ENCODE results near the gene KRT9.
"Not testable (repeated sequence)": the region's sequence is repeated elsewhere in the genome, so short reads cannot be mapped to it uniquely, and the experiment has no call there.

Gene KRT9

DNA sequence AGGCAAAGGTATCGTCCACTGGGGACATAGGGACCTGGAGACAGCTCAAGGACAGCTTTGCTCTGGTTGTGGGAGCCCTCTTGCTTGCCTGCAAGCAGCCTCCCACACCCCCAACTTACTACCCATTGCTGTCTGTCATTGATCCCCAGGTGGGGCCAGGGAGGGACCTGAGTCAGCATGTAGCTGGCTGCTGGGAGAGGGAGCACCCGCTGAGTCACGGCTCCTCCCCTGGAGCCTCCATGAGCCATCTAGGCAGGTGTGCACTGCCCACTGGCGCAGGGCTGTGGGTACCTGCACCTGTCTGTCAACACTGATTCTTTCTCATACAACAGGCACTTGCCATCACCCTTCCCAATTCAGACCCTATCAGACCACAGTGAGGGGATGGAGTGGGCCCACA lies 4.9 kb upstream of the KRT9 start:
- not testable (repeated sequence) for DNase-seq

DNA sequence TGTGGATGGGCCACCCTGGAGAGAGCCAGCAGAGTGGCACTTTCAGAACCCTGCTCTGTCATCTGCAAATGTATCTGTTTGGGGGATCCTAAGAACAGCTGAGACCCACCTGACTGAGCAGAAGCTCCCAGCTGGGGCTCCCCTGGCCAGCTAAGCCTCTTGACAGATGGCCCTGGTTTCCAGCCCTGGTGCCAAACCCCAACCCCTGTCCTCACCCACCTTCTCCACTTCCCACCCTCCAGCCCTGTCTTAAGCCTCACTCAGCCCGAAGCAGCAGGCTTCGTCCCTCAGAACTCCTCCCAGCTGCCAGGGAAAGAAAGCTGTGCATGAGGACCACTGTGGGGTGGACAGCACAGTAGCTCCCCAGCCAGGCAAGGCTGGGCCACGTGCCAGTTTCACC lies 3.5 kb upstream of the KRT9 start:
- DNase-seq, result no peak

DNA sequence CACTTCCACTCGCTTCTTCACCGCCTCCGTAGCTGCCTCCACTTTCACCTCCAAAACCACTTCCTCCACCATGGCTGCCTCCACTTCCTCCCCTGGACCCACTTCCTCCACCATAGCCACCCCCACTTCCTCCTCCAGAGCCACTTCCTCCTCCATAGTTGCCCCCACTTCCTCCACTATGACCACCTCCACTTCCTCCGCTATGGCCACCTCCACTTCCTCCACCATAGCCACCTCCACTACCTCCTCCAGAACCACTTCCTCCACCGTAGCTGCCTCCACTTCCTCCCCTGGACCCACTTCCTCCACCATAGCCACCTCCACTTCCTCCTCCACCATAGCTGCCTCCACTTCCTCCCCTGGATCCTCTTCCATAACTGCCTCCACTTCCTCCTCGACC lies 4.5 kb downstream of the KRT9 start:
- DNase-seq, result no peak

DNA sequence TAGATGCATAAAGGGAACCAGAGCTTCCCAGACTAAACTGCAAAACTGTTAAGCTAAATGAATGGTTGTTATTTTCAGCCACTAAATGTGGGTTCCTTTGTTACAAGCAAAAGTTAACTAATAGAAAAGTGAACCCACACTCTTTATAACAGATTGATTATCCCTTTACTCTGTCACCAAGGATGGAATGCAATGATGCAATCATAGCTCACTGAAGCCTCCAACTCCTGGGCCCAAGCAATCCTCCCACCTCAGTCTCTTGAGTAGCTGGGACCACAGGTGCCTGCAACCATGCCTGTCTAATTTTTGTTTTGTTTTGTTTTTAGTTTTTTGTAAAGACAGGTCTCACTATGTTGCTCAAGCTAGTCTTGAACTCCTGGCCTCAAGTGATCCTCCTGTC lies 6.5 kb downstream of the KRT9 start:
- DNase-seq, result no peak

DNA sequence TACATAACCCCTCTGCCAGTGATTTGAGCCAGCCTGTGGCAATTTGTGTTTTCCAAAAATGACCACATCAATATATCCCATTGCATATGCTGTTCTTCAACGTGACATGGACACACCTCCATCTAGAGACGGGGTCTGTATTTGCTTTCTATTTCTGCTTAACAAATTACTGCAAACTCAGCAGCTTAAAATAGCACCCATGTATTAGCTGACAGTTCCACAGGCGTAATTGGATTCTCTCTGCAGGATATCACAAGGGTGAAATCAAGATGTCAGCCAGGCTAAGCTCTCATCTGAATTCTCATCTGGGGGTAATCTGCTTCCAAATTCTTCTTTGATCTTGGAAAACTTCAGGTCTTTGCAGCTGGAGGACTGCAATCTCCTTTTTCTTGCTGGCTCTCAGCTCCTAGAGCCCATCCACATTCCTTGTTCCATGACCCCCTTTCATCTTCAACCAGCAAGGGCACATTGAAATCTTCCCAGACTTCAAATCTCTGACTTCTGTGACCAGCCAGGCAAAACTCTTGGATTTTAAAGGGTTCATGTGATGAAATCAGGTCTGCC lies 8.2 kb downstream of the KRT9 start:
- no peak for DNase-seq

DNA sequence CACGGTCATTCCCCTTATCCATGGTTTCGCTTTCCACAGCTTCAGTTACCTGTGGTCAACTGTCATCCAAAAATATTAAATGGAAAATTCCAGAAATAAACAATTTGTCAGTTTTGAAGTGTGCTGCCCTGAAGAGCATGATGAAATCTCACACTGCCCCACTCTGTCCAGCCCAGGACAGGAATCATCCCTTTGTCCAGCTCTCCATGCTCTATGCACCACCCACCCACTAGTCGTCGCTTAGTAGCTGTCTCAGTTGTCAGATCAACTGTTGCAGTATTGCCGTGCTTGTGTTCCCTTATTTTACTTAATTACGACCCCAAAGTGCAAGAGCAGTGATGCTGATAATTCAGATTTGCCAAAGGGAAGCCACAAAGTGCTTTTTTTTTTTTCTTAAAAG lies 10.3 kb downstream of the KRT9 start:
- no peak for DNase-seq

DNA sequence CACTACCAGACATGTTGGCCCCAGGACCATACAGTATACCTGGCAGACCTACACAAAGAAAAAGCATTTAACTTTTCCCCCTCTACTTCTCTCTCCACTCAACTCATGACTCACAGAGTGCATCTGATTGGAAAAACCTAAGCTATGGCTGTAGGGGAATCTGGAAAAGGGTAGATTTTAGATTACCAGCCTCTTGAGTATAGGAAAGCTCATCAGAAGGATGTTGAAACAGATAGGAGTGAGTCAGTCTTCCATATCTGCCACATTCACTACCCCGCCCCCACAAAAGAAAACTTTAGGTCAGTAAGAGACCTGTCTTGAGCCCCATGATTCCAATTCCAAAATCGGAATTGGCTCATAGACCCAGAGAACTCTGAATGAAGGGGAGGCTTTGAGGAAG lies 12.3 kb downstream of the KRT9 start:
- peak; percentile 51 for DNase-seq

DNA sequence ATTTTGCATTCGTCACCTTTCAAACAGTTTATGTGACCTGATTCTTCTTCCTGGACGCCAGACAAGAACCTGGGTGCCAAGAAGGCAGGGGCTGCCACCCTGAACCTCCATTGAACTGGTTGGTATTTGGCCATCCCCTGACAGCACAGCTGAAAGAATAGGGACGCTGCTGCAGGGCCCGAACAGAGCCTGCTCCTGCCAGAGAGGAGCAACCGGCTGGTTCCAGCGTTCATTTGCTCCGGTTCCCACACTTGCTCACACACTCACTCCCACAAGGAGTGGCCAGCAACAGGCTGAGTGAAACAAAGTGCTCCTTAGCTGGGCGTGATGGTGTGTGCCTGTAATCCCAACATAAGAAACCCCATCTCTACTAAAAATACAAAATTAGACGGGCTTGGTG lies 14.9 kb downstream of the KRT9 start:
- DNase-seq, result no peak

DNA sequence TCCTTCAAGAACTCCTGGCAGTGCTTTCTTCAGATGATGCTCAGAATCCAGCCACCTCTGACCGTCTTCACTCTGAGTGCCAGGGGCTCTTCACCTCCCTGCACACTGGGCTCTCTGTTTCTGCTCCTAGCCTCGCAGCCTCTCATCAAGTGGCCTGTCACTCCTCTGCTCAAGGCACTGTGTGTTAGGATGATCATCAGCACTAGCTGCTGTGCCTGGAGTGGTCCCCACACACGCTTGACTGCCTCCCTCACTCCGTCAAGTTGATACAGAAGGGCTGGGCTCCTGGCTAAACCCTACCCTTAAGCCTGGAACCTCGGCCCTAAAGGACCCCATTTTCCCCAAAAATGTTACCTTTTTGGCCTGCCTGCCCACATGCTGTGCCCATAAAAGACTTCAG lies 15.6 kb downstream of the KRT9 start:
- DNase-seq, result no peak

DNA sequence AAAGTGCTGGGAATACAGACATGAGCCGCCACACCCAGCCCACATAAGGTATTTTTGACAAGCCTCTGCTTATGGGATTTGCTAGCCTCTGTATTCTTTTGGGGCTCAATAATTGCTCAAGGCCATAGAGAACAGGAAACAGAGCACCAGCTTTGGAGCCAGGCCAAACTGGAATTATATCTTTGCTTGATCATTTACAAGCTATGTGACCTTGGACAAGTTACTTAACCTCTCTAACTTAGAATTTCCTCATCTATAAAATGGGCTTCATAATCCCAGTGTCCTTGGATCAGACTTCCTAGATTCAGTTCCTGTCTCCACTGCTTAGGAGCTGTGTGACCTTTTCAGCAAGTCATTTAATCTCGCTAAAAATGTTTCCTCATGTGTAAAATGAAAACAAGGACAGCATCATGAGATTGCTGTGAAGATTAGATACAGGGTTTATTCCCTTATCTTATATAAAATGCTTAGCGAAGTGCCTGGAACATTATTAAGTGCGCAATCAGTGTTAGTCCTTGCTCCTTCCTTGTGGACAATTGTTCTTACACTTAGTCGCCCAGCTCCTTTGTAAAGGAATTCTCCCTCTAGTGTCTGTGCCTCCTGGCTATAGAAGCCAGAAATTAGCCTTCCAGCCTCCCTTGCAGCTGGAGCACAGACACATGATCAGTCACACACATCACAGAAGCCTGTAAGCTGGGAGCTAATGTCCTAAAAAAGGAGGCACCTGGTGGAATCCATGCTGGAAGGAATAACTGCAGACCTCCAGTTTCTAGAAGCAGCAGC lies 16.6 kb downstream of the KRT9 start:
- peak; percentile 51 for DNase-seq

DNA sequence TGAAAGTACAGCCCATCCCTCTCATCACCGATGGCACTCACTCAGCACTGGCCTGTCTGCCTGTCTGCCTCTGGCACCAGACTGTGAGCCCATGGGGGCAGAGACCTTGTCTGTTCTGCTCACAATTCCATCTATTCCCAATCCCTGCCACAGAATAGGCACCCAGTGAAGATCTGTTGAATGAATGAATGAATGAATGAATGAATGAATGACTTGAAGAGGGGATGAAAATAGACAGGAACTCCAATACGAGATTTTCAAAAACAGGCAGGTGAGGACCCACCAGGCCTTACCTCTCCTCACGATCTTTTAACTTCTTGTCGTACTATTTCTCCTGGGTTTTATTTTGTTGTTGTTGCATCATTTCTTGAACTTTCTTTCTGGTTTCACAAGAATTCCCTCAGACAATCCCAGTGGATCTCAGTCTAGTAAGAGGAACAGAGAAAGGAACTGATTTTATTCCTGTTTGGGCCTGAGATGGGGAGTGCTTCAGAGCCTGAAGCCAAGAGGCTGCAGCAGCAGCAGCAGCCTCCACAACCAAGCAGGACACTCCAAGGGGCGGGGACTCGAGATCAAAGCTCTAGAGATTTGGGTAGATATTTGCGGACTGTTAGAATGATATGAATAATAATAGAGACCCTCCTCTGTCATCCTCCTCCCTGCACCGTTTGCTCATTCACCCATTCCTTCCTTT lies 17.7 kb downstream of the KRT9 start:
- no peak for DNase-seq

DNA sequence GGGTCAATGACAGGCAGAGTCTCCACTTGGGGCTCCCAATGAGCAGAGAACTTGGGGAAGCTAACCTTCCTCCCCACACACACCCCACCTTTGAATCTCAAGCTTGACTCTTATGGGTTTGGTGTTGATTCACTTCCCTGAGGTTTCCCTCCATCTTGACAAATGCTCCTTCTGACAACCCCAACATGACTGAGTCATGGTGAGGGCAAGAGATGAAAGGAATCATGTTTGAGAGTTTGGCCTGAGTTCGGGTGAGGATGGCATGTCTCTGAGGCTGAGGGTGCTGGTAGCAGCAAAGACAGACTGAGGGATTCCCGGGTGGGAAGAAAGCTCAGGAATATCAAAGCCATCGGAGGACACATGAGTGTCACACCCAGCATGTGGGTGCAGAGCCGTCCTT lies 18.7 kb downstream of the KRT9 start:
- DNase-seq, result no peak

DNA sequence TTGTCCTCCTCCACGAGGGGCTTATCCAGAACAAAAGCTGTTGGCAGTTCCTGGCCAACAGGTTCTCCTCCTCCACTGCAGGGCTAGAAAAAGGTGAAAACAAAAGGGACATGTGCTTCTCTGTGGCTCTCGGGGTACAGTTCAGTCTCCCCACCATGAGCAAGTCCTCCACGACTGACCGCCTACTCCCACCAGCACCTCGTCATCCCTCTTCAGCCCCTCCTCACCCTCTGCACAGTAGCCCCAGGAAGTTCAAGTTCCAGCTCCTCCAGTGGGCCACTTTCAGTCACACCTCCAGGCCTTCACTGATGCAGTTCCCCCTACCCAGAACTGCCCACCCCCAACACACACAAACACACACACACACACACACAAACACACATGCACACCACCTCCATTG lies 19.4 kb downstream of the KRT9 start:
- DNase-seq, result no peak

DNA sequence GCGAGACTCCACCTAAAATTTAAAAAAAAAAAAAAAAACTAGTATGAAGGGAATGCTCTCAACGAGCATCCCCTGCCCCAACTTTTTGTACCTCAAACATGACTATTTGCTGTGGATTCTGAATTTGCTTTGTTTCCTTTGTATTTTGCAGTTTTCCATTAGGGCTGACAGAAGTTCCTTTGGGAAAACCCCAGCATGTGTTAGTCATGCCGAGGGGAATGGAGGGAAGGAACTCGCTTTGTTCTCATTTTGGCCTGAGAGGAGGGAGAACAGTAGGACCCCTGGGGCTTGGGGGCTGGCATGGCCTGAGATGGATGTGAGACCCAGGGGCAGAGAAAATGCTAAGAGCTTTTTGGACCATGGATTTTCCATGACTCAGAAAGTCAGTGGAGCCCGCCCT lies 20.5 kb downstream of the KRT9 start:
- peak; percentile 34 for DNase-seq

DNA sequence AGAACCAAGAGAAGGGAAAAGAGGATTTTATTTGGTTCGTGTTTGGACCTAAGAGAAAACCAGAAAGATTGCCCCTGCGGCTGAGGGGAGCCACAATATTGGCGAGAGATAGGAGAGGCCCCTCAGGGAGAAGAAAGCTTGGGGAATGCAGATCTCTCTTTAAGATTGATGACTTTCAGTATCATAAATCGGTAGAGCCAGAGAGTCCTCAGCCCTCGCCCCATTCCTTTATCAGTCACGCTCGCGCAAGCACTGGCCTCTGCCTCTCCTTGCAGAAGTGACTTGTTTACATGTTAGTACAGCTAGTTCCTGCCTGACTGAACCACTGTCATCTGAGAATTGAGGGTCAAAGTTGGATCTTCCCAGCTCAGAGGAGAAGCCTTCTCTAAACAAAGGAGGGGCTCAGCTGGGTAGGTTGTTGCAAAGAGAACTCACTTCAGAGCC lies 22.2 kb downstream of the KRT9 start:
- no peak for DNase-seq

DNA sequence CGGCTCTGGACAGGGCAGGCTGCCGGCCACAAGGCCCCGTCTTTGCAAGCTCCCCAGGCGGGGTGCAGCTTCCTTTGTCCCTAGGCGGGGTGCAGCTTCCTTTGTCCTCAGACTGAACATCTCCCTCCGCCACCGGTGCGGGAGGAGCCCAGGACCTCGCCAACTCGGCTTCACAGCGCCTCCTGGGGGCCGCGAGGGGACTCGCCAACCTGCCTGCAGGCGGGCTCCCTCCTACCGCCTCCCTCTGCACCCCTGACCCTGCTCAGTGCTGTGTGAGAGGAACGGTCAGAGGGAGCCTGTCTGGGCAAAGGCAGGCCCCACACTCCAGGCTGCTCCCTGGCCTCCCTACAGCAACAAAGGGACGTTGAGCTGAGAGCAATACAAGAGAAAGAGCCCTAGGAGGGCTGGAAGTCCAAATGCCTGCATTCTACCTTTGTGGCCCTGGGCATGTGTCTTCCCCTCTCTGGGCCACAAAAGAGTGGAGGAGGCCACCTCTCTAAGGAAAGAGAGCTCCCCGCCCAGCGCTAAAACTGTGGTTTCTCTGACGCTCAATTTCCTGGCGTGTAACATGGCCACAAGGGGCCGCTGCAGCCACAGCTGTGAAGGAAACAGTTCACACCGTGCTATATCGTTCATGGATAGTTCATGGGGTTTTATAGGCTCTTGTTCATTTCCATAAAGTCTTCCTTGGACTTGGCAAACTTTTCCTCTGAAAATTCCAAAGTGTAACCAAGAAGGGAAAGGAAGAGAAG lies 22.8 kb downstream of the KRT9 start:
- peak; percentile 91 for DNase-seq

DNA sequence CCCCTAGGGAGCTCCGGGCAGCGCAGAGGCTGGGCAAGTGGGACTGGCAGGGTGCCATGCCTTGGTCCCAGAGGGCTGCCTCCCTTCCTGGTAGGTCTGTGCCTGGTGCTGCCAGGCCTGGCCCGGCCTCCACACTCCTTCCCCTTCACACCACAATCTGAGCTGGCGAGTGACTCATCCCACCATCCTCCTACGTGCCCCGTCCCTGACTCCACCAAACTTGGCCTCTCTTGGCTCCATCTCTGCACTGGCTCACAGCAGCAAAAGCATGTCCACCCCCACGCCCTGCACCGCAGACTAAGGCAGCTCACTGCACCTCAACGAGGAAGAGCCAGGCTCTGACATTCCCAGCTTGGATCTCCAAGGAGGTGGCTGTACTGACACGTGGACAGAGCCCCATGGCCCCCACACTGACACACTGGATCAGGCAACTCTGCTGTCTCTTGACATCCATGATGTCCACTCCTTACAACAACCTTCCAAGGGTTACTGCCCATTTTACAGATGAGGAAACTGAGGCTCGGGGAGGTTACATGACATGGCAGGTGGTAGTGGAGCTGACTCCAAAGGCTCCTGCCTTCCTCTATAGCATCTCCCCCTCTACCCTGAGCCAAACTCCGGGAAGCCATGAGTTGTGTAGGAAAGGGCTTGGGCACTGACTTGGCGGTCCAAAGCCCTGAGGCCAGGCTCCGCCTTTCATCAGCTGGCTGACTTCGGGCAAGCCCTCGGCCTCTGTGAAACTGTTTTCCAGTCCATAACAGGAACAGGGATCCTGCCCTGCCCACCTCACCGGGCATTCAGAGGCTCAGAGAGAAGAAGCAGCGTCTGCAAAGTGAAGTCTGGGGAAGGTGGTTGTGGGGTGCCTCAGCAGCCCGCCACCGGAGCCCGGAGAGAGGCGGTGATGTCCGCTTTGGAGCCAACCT lies 23.7 kb downstream of the KRT9 start:
- peak; percentile 99 for DNase-seq

DNA sequence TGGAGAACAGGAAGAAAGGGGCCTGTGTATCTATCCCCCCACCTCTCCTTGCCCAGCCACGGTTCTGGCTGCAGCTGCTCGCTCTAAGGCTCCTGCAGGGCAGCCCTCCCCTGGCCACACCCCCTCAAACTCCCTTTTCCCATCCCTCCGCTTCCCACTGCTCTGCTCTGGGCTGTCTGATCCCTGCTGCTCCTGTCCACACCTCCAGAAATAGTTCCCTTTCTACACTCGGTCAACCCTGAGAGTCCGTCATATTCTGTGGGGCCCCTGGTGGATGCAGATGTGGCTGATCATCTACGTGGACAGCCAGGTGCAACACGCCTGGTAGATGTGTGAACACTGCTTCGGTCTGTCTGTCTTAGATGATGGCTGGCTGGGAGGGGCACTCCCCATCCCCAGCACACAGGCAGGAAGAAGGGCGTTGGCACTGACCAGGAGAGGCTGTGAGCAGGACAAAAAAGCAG lies 24.4 kb downstream of the KRT9 start:
- DNase-seq, result no peak

DNA sequence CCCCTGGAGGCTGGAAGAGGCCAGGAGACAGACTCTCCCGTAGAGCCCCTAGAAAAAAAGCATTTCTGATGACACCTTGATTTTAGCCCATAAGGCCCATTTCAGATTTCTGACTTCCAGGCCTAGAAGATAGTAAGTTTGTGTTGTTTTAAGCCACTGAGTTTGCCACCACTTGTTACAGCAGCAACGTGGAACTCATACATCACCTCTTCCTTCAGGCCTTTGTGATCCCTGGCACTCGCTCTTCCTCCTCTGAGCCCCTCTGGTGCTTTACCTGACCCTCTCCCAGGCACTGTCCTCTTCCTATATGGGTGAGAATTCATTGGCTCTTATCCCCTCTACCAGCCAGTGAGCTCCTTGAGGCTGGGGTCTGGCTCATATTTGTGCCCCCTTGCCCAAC lies 25.0 kb downstream of the KRT9 start:
- no peak for DNase-seq

DNA sequence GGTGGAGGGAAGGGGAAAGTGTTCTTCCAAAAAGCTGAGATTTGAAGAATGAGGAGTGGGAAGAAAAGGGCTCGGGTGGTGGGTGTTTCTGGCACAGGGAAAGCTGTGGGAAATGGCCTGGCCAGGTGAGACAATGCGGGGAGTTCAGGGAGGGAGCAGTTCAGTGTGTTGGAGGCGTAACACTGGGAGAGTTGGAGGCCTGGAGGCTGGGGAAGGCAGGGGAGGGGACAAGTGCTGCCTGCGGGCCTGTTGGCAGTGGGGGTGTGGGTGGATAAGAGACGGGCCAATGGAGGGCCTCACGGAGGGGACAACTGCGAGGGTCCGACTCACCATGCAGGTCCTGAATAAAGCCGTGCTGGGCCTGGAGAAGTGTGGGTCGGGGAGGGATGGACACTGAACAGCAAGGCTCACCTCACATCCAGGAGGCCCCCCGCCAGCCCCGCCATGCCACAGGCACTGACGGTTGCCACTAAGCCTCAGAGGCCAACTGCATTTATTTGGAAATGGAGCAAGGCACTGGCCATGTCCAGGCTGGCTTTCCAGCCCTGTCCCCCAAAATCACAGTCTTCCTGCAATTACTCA lies 25.9 kb downstream of the KRT9 start:
- no peak for DNase-seq

DNA sequence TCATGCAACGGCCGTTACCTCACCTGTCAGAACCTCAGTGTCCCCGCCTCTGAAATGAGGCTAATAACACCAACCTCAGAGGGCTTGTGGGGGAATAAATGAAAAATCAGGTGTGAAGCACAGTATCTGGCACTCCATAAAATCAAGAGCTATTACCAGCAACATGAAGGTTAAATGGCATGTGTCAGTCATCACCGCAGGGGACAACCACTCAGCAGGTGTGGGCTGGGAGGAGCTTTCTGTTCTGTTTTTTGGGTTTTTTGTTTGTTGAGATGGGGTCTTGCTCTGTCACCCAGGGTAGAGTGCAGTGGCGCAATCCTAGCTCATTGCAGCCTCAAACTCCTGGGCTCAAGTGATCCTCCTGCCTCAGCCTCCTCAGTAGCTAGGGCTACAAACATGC lies 26.9 kb downstream of the KRT9 start:
- DNase-seq, result no peak

DNA sequence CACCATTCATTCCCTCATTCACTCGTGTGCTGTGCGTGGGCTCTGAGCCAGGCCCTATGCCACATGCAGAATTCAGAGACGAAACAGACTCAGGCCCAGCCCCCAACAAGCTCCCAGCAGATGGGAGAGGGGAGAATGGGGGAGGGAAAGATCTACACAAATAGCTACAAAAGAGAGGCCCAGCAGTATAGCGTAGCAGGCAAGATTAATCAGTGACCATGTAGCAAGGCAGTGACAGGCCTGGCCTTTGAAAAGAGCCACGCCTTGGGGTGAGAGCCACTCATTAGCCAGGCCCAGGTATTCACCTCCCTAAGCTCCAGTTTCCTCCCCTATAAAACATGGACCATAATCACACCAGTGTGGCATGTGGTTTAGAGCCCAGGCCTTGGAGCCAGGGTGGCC lies 27.4 kb downstream of the KRT9 start:
- no peak for DNase-seq
